Stimulated activated CD4-positive, alpha-beta T cell treated with anti-CD3 and anti-CD28 coated beads, Interleukin-12 subunit alpha, Interleukin-12 subunit beta, amount 100 ng/mL, for 4 hours (primary cell): ENCODE results near the gene TEK.
"Not testable (repeated sequence)": the region's sequence is repeated elsewhere in the genome, so short reads cannot be mapped to it uniquely, and the experiment has no call there.

ENCODE experiments used
- DNase-seq: peaks from one replicate; pipeline ENCODE4 v3.0.0-alpha.2; 2020

TEK gene

GRCh38 chr9:27108981-27109541 is at the start of gene TEK:
Gene TEK (plus strand): TSS chr9:27109225. CDS start chr9:27109591, 366 bp downstream.
- DNase-seq, result no peak

GRCh38 chr9:27059412-27059811 is 49.6 kb upstream of the TEK start:
- no peak for DNase-seq

- no peak for DNase-seq
These were observed 49.1 kb upstream of the TEK start for GRCh38 chr9:27059907-27060306.

- DNase-seq, result no peak
These were observed 43.7 kb upstream of the TEK start for GRCh38 chr9:27065288-27065687.

- DNase-seq, result no peak
These were observed 34.9 kb upstream of the TEK start for GRCh38 chr9:27073841-27074728.

GRCh38 chr9:27078685-27079084 is 30.3 kb upstream of the TEK start:
- no peak for DNase-seq

GRCh38 chr9:27085456-27085855 is 23.6 kb upstream of the TEK start:
- no peak for DNase-seq

GRCh38 chr9:27086818-27087680 is 22.0 kb upstream of the TEK start:
- DNase-seq, result no peak

- DNase-seq, result no peak
These were observed 20.0 kb upstream of the TEK start for GRCh38 chr9:27088981-27089380.

- DNase-seq, result no peak
These were observed 19.3 kb upstream of the TEK start for GRCh38 chr9:27089706-27090105.

- DNase-seq, result no peak
These were observed 18.8 kb upstream of the TEK start for GRCh38 chr9:27090231-27090630.

- DNase-seq, result no peak
These were observed 18.3 kb upstream of the TEK start for GRCh38 chr9:27090711-27091110.

- not testable (repeated sequence) for DNase-seq
These were observed 16.5 kb upstream of the TEK start for GRCh38 chr9:27092496-27092895.

GRCh38 chr9:27093384-27094067 is 15.5 kb upstream of the TEK start:
- not testable (repeated sequence) for DNase-seq

GRCh38 chr9:27094640-27095298 is 14.3 kb upstream of the TEK start:
- DNase-seq, result no peak

- DNase-seq, result no peak
These were observed 1.8 kb upstream of the TEK start for GRCh38 chr9:27107241-27107640.

- no peak for DNase-seq
These were observed 596 bp downstream of the TEK start for GRCh38 chr9:27109621-27110020.

- DNase-seq, result no peak
These were observed 1.2 kb downstream of the TEK start for GRCh38 chr9:27110181-27110580.

GRCh38 chr9:27112235-27112634 is 3.2 kb downstream of the TEK start:
- DNase-seq, result no peak

GRCh38 chr9:27117489-27118135 is 8.6 kb downstream of the TEK start:
- no peak for DNase-seq

- DNase-seq, result no peak
These were observed 9.9 kb downstream of the TEK start for GRCh38 chr9:27118916-27119315.

GRCh38 chr9:27124151-27124550 is 15.1 kb downstream of the TEK start:
- DNase-seq, result no peak
